Activated naive CD4-positive, alpha-beta T cell treated with Interleukin-2 at 50 U/mL for 16 hours (primary cell): ENCODE measurements around the gene GPR139.

Experiments
- DNase-seq: peaks from one replicate; pipeline ENCODE4 v3.0.0-alpha.2; 2020

The GPR139 gene

DNA sequence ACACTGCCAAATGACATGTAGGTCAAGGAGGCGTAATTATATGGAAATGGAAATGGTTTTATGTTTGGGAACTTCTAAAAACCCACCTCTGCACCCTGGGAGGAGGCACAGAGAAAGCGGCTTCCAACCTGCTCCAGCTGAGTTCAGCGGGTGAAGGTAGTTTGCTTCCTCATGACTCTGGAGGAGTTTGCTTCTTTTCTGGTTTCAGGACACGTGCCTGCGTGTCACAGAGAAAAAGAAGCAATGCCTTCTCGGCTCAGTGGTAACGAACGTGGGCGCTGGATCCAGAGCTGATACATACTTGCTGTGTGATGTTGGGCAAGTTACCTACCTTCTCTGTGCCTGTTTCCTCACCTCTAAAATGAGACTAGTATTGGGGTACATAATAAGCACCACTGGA is 22.1 kb downstream of the GPR139 start:
- no peak for DNase-seq

DNA sequence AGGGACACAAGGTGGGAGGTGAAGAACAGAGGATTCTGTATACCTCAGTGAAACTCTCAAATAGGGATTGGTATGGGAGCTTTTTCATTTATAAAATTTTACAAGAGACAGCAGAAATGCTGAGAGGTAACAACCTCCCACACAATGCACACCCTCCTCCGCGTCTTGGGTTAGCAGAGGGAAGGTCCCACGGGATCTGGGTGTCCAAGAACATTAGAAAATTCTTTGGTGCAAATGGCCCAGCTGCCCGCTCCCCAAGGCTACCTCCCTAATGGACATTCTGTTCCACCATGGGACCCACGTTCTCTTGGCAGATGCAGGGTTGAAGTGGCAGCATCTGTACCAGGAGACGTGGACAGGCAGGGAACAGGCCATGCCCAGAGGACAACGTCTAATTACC is 22.5 kb downstream of the GPR139 start:
- DNase-seq = no peak

DNA sequence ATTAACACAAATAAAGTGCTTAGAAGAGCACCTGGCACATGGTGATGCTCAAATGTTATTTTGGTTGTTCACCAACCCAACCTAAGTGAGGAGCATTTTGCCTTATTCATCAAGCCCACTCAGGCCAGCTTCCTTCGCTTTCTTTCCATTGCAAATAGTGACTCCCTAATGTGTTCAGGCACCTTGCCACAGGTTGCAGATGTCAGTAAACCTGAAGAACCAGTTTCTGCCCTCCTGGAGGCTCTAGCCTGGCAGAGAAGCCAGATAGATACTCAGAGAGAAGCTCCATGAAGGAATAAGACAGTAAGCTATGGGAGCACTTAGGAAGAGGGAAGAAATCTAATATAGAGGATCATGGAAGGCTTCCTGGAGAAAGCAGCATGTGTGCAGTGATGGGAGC is 23.9 kb downstream of the GPR139 start:
- no peak for DNase-seq

DNA sequence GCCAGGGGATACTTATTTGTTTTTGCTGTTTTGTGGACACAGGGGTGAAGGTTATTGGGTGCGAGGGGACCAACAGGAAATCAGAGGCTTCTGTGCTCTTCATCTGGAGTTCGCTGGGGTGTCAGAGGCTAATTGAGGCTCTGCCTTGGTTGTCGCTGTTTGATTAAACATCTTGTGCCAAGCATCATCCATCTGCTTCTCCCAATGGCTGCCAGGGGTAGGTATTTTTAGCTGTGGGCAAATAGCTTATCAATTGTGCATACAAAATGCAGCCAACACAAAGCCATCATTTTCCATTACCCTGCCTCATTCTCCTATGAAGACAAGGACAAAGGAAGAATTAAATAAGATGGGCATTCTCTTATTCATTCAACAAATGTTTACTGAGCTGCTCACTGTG is 27.8 kb downstream of the GPR139 start:
- DNase-seq = no peak

DNA sequence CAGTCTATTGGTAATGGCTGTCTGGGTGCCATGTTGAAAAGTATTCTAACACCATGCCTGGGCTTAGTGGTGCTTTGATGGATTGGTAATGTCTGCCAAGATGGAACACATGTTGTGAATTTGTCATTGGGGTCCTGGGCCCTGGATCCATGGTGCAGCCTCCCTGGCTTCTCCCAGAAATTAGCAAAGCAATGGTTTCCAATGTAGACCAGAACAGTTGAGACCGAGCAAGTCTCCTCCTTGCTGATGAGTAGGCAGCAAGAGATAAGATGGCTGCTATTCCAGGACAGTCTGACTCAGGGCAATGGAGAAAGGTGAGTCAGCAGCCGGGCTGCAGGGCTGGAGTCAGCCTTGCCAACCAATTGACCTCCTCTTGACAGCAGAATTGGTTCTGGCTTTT is 30.8 kb downstream of the GPR139 start:
- no peak for DNase-seq

DNA sequence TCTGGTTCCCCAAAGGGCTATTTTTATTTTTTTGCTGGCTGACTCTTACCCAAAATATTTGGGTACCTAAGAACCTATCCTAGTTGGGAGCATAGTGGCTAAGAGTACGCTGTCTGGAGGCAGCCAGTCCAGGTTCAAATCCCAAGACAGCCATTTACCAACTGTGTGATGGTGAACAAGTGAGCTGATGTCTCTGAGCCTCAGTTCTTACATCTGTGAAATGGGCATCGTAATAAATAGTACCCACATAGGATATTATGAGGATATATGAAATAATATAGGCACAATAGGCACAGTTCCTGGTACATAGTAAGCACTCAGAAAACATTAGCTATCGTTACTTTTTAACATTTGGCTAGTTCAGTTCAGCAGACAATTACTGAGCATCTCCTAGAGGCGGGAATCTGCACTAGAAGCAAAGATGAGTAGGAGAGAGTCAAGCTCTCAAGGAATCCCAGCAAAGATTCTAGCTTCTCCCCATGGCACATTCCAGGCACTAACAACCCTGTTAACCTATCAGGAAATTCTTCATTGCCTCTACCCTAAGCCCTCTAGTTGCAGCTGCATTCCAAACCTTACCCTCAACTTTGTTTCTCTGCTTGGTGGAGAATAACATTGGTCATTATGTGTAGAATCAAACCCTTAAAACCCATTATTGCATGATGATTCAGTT is 31.6 kb downstream of the GPR139 start:
- DNase-seq = no peak

DNA sequence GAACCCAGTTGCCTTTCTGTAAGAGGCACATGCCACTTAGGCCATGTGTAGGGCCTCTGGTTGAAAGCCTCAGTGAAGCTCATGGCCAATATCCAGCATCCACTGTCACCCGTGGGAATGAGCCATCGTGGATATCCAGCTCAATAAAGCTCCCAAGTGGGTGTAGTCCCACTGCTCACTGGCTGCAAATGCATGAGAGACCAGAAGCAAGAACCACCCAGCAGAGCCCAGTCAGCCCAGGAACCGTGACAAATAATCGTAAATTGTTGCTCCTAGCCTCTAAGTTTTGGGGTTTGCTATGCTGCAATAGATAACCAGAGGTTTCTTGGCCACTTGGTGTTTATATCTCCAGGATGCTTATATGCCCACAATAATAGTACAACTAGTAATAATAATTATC is 33.7 kb downstream of the GPR139 start:
- DNase-seq = no peak

DNA sequence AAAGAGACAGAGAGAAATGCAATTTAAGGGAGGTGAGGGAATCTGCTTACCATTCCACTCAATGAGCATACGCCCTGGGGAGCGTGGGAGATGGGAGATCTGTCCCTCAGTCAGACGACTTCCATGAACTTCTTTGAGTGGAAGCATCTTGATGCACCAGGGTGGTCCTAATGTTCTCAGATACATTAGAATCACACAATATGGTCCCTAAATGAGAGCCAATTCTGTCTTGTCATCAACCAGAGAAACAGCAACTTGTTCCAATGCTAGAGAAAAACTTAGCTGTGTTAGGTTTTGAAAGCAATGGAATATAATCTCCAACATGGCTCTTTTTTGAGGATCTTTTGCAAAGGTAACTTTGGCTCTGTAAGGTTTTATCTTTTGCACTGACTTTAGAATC is 44.1 kb downstream of the GPR139 start:
- DNase-seq = no peak

DNA sequence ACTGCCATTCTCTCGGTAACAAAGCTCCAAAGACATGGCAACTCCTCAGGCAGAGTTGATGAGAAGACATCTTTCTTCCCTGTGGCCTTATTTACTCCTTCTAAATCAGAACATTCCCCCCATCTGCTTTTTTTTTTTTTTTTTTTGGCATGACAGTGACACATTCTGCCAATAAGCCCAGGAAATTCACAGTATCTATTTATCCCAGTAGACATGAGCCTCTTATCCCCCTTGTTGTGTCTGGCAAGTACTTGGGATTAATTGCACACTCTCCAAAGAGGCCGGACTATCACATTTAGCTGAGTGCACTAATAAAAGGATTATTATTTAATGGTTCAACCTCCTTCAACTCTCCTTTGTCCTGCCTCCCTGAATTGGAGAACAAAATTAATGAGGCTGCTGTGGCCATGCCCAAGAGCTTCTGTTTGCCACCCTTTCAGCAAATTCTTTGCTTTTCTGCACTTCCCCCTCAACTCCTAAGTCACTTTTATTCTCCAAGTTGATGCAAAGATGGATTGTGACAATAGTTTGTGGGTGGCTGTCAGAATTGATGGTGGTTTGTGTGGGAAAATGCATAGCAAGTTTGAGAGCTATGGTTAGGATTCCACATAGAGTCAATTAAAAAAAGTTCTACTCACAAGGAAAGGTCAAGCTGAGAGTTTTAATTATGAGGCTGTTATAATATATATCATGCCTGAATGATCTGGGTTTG is 47.2 kb downstream of the GPR139 start:
- no peak for DNase-seq

DNA sequence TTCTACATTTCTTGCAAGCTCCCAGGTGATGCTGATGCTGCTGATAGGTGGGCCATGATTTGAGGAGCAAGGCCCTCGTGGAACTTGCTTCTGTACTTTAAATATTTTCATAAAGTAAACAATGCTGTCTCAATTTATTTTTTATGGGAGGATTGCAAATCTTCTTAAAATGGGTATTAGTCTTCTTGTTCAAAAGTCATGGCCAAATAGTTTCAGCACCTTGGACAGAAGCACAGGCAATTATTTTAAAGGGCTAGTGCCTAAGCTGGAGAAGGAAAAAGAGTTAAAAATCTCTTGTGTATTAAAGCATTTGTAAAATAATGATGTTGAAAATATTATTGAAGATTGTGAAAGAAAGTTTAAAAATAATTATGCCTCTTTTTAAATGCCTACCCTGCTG is 50.5 kb downstream of the GPR139 start:
- DNase-seq = no peak

DNA sequence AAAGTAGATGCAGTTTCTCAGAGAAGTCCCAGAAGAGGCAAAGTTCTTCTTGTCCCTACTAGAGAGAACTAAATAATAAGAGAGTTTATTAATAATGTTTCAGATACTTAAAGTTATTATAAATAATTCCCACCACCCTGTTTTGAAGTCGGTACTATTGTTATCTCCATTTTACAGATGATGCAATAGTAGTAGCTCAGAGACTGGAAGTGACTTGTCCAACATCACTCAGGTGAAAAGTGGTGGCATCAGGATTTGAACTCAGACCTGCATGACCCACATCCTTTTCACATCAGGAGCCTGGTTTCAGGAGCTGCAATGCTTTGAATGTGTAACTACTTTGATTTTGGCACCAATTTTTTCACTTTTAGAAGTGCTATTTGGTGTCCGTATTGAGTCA is 52.7 kb downstream of the GPR139 start:
- DNase-seq = no peak

DNA sequence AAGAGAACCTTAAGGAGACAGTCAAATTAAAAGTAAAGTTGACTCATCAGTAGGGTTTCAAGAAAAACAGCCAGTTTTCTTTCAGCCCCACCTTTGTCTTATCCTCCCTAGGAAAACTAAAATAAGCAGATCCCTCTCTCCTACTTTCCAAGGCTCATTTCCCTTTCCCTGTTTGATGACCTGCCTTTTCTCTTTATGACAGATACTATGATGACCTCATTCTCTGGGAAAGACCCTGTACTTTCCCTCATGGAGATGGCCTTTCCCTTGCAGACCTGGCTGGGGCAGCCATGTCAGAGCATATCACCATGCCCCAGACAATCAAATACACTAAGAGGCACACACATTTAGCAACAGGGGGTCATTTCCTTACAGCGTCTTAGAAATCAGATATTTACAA is 53.6 kb downstream of the GPR139 start:
- no peak for DNase-seq

DNA sequence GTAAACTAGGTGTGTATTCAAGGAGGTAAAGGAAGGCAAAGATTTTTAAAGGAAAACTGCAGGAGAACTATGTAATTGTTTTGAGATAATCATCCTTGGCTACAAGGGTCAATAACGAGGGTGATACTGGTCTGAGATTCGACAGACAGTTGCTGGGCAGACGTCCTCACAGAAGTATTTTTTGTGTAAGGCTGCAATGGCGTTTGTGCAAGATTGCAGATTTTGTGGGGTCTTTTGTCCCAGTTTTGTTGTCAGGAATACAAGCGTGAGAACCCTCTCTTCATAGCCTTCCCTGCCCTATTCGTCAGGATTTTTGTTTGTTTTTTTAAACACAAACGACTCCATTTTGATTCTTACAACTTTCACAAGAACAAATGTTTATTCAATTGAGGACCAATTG is 57.5 kb downstream of the GPR139 start:
- no peak for DNase-seq

DNA sequence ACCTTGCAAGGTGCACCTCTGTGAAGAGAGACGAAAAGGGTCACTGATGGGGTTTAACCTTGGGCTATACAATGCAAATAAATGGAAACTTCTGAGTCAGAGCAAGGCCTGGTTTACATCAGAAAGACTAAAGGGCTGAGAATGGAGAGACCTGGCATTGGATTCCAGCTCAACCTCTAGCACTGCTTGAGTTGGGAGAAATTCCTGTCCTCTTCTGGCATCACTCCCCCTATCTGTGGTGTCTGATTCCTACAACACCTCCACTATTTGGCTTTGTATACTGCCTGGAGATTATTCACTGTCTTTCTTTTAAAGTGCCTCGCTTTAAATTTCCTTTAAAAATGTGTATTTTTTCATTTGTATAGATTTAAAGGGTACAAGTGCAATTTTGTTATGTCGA is 68.8 kb downstream of the GPR139 start:
- no peak for DNase-seq

DNA sequence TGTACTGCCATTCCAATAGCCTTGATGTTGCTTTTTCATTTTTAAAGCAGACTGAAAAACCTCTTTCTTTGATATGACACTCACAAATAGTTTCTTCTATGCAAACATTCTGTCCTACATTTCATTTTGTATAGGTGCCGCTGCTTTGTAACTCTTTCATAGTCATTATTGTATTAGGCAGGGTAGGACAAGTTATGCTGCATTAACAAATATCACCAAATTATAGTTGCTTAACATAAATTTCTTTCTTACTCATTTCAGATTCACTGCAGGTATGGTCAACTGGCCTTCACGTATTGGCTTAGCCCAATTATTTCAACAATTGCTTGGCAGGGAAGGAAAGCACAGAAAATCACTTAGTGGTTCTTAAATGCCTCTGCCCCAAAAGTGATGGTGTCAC is 70.8 kb downstream of the GPR139 start:
- no peak for DNase-seq

DNA sequence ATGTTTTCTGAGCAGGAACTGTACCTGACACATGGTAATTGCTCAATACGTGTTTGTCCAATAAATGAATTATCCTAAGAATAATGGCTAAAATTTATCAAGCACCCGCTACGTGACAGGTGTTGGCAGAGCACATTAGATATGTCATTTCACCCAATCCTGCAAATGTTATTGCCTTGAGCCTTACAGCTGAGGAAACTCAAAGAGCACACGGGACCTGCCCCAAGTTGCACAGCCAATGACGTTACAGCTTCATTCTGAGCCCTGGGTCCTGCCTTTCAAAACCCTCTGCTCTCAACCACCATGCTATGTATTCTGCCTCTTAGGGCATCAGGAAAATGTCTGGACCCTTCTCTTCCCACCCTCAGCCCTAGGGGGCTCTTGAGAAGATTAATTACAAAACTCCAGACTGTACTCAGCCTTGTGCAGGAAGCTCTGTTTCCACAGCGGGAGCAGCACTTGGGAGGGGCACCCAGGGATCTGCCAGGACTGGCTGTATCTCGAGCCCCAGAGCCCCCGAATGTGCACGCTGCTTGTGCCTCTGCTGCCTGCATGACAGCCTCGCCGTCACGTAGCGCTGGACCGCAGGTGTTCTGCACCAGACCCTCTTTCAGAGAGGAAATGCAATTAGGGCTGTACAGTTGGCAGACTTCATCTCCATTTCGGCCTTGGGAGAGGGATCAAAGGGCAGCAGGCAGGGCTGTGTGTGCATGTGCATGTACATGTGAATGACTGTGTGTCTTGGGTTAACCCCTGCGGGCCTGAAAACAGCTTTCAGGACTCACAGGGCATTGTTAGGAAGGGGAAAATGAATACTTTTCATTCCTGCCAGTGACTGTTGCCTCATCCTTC is 71.6 kb downstream of the GPR139 start:
- no peak for DNase-seq

DNA sequence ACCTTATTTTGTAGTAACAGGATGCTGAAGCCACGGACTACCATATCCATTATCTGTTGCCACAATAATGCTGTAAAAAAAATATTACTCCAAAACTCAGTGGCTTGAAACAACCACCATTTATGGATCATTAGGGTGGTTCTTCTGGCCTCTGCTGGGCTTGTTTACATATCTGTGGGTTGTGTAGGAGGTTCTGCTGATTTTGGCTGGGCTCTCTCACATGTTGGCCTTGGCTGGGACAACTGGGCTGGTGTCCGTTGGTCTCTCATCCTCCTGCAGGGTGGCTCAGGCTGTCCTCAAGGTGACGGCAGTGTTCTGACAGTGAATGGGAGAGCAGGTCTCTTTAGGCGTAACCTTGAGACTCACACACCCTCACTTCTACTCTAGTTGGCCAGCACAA is 76.0 kb downstream of the GPR139 start:
- DNase-seq = no peak

DNA sequence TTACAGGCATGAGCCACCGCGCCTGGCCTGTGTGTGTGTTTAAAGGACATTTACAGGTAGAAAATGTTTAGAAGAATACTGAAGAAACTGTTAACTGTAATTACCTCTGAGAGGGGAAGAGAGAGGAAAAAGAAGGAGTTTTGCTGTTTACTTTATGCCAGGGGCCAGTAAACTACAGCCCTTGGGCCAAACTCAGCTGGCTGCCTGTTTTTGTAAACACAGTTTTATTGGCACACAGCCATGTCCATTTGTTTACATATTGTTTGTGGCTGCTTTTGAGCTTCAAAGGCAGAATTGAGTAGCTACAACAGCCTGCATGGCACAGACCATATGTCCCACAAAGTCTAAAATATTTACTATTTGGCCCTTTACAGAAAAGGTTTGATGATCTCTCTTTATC is 76.4 kb downstream of the GPR139 start:
- no peak for DNase-seq

DNA sequence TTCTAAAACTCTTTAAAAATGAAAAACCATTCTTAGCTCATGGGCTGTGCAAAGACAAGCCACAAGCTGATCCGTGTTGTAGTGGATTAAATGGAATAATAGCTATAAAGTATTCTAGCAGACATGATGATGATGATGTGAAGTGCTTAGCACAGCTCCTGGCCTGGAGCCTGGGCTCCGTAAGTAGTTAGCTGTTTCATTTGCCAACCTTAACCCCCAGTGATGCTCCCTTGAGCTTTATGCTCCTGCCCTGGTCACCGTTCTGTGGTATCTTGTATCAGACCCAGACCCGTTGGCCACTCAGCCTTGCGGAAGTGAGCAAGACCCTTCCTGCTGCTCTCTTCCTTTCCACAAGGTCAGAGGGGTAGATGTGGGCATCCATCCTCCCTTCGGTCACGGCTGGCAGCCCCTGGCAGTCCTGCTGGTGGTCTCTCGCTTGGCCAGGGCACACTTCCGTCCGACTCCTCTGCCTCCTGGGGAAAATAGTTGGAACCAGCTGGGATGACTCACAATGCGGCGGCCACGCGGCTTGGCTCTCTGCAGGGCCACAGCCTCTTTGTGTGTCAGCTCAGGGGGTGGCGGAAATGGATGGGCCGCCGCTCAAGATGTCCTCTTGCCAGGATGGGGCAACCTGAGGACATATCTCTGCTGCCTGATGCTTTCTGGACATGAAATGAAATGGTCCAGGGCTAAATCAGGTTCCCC is 79.1 kb downstream of the GPR139 start:
- no peak for DNase-seq

DNA sequence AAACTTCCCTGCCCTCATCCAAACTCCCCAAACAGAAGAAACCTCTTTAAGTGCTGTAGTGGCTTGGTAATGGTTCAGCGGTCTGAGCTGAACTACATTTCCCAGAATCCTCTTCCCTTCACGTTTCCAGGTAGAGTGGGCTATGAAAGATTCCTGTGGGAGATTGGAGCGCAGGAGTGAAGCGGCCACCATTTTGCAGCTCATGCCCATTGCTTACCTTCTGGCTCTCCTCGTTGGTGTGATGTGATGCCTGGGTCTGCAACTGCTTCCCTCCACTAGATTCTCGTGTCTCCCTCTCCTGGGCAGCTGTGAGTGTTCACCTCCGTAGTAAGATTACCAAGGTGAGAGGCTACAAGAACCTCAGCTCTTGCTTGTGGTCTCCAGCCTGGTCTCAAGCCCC is 82.1 kb downstream of the GPR139 start:
- no peak for DNase-seq

DNA sequence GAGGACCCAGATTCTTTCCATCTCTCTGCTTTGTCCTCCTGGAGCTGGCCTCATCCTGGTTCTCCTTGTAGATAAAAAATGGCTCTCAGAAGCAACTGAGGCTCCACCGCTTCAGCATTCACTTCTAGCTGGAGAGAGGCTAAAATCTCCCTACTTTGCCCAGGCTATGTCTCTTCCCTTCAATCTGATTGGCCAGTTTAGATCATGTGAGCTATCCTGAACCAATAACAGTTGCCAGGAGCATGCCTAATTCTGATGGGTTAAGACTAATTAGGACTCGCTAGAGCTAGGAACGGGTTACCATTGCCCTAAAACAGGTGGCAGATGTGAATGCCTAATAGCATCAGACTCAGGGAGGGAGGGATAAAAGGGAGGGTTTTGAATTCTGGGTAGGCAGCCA is 89.6 kb downstream of the GPR139 start:
- DNase-seq = no peak
